NCI-H1105 treated with DMSO at 0.1 percent for 48 hours (cell line): ENCODE data around the gene AMPH.

Experiments
- DNase-seq: peaks from one replicate; lab custom pipeline; 2025; lab: John Stamatoyannopoulos, UW

Gene AMPH

GRCh38 chr7:38462819-38463218 is 168.4 kb downstream of the AMPH start:
- no peak for DNase-seq

GRCh38 chr7:38461887-38462286 is 169.3 kb downstream of the AMPH start:
- DNase-seq = no peak

- DNase-seq = no peak
Observed at GRCh38 chr7:38453826-38454225, 177.3 kb downstream of the AMPH start.

- DNase-seq = no peak
Observed at GRCh38 chr7:38453168-38453567, 178.0 kb downstream of the AMPH start.

GRCh38 chr7:38452681-38453108 is 178.5 kb downstream of the AMPH start:
- no peak for DNase-seq

GRCh38 chr7:38451840-38452239 is 179.3 kb downstream of the AMPH start:
- DNase-seq = peak; percentile 23

- DNase-seq = no peak
Observed at GRCh38 chr7:38448584-38449234, 182.5 kb downstream of the AMPH start.

GRCh38 chr7:38448054-38448453 is 183.1 kb downstream of the AMPH start:
- DNase-seq = no peak

GRCh38 chr7:38438970-38439369 is 192.2 kb downstream of the AMPH start:
- DNase-seq = no peak

- no peak for DNase-seq
Observed at GRCh38 chr7:38432671-38433070, 198.5 kb downstream of the AMPH start.

- DNase-seq = no peak
Observed at GRCh38 chr7:38432080-38432479, 199.1 kb downstream of the AMPH start.

- DNase-seq = no peak
Observed at GRCh38 chr7:38429057-38429456, 202.1 kb downstream of the AMPH start.

GRCh38 chr7:38428041-38428440 is 203.1 kb downstream of the AMPH start:
- DNase-seq = no peak

- no peak for DNase-seq
Observed at GRCh38 chr7:38427279-38427955, 203.8 kb downstream of the AMPH start.

- no peak for DNase-seq
Observed at GRCh38 chr7:38425509-38425908, 205.7 kb downstream of the AMPH start.

GRCh38 chr7:38424750-38425463 is 206.3 kb downstream of the AMPH start:
- no peak for DNase-seq

- DNase-seq = no peak
Observed at GRCh38 chr7:38413784-38414183, 217.4 kb downstream of the AMPH start.

- DNase-seq = no peak
Observed at GRCh38 chr7:38411404-38411803, 219.8 kb downstream of the AMPH start.

GRCh38 chr7:38410056-38410455 is 221.1 kb downstream of the AMPH start:
- DNase-seq = peak; percentile 60

GRCh38 chr7:38409531-38409930 is 221.6 kb downstream of the AMPH start:
- no peak for DNase-seq

GRCh38 chr7:38398725-38399321 is 232.3 kb downstream of the AMPH start:
- peak; percentile 51 for DNase-seq

- no peak for DNase-seq
Observed at GRCh38 chr7:38396852-38397251, 234.3 kb downstream of the AMPH start.
